ENCODE data around the gene CHML. TPM values are rescaled to one million over a fixed set of nuclear protein-coding genes. Genes with fewer than 3 reads are reported as not detected.

The CHML gene
- total RNA-seq, 6 experiments from 2014 or later = 2.3 to 6.0 (median 3.9) TPM

DNA sequence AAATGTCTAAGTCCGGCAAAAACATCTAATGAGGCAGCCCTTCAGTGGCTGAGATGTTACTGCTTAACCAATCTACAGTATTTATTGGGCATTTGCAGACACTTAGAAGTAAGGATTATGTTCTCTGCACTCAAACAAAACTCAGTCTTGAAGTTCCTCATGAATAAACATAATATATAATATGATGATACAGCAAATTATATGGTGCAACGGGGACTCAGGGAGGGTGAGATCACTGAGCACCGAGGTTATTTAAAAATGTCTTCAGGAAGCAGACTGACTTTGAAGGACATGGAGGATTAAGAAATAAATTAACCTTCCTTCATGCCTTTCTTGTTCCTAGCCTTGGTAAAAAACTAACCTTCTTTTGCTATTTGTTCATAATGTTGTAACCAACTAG is 39.8 kb upstream of the CHML start:
- no peaks in the 10 kb centered on the region for H3K27me3 ChIP-seq
- H3K36me3 ChIP-seq = no peaks in the 10 kb centered on the region
- no peak overlapping the region for H3K27ac ChIP-seq
- no peak for ATAC-seq
- no peak for DNase-seq
- H3K4me1 ChIP-seq = peaks cover 0 to 20% (median 0%) of the 10 kb centered on the region in 4 donors
- H3K4me3 ChIP-seq = no peak overlapping the region
- no peaks in the 10 kb centered on the region for H3K9me3 ChIP-seq
- intact Hi-C loops (cut with DNase I) = no loop called here
- WGBS (ENCODE audit: insufficient coverage, low coverage, low lambda C conversion rate, missing lambda C conversion rate) = 60% methylated on average over 3 of the region's 3 CpGs
- TF ChIP-seq POLR2A (IDR thresholded peaks at IDR 0.05) = no peak
- TF ChIP-seq, protein P1, sequence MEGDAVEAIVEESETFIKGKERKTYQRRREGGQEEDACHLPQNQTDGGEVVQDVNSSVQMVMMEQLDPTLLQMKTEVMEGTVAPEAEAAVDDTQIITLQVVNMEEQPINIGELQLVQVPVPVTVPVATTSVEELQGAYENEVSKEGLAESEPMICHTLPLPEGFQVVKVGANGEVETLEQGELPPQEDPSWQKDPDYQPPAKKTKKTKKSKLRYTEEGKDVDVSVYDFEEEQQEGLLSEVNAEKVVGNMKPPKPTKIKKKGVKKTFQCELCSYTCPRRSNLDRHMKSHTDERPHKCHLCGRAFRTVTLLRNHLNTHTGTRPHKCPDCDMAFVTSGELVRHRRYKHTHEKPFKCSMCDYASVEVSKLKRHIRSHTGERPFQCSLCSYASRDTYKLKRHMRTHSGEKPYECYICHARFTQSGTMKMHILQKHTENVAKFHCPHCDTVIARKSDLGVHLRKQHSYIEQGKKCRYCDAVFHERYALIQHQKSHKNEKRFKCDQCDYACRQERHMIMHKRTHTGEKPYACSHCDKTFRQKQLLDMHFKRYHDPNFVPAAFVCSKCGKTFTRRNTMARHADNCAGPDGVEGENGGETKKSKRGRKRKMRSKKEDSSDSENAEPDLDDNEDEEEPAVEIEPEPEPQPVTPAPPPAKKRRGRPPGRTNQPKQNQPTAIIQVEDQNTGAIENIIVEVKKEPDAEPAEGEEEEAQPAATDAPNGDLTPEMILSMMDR (IDR thresholded peaks at IDR 0.05) = no peak

DNA sequence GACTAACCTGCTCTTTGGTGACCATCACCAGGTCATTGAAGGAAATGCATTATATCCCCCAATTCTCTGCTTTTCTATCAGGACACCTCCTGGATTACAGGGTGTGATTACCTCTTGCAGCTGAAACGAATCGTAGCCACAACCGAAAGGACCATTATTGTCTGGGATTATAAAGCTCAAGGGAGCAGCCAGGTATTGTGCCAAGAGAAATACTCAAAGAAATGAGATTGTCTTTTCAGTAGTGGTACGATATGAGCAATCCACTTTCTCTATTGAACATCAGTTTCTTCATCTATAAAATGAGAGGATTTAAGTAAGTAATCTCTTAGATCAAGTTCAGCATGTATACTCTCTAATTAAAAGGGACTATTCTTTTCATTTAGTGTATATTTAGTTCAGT is 39.2 kb upstream of the CHML start:
- no peak for DNase-seq
- no peak overlapping the region for H3K27ac ChIP-seq
- intact Hi-C loops (cut with DNase I) = no loop called here
- TF ChIP-seq, protein P1 (IDR thresholded peaks at IDR 0.05) = no peak
- no peaks in the 10 kb centered on the region for H3K36me3 ChIP-seq
- H3K27me3 ChIP-seq = no peaks in the 10 kb centered on the region
- H3K4me3 ChIP-seq = no peak overlapping the region
- H3K4me1 ChIP-seq = peaks cover 0 to 20% (median 0%) of the 10 kb centered on the region in 4 donors
- no peaks in the 10 kb centered on the region for H3K9me3 ChIP-seq
- WGBS (ENCODE audit: insufficient coverage, low coverage, low lambda C conversion rate, missing lambda C conversion rate) = 64% methylated on average over 4 of the region's 4 CpGs
- ATAC-seq = no peak

DNA sequence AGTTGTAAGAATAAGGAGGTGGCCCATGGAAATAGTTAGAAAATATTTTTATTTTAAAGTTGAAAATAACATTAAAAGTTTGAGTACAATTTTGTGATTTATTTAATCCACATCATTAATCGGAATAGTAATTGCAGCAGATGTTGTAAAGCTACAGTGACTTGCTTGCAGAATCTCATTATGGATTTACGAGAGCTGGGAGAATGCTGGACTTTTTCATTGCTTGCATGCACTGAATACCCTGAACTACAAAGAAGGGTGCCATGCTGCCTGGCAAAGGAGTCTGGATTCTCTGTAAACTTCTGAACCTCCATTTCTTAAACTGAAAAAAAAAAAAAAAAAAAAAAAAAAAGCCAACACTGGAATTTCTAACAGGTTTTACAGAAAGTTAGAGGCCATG is 38.4 kb upstream of the CHML start:
- 85% methylated on average over 2 of the region's 2 CpGs for WGBS (ENCODE audit: insufficient coverage, low coverage, low lambda C conversion rate, missing lambda C conversion rate)
- no peak for ATAC-seq
- Histone ChIP-seq H3K9me3 (no peaks in the 10 kb centered on the region), H3K36me3 (no peaks in the 10 kb centered on the region), H3K27ac (no peak overlapping the region), H3K27me3 (no peaks in the 10 kb centered on the region), H3K4me1 (peaks cover 0 to 12% (median 0%) of the 10 kb centered on the region in 4 donors), H3K4me3 (no peak overlapping the region)
- TF ChIP-seq, protein P1 (IDR thresholded peaks at IDR 0.05) = no peak
- no peak for TF ChIP-seq POLR2A (IDR thresholded peaks at IDR 0.05)
- intact Hi-C loops (cut with DNase I) = no loop called here
- DNase-seq = no peak

DNA sequence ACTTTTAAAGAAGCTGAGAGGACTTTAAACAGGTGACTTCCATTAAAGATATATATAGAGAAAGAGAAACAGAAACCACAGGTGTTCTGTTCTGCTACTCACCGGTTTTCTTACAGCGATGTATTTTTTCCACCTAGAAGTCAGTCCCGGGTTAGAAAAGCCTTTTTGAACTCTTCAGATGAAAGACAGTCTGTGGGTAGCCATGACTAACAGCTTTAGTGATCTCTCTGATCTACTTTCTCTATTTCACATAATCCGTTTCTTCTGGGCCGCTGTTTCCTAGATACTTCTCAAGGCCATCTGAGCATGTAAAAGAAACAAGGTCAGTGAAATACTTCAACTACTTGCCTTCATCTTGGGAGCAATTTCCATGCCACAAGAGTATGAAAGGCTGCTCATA is 37.0 kb upstream of the CHML start:
- Histone ChIP-seq H3K36me3 (no peaks in the 10 kb centered on the region), H3K4me1 (no peaks in the 10 kb centered on the region), H3K9me3 (no peaks in the 10 kb centered on the region), H3K27ac (no peak overlapping the region), H3K4me3 (no peak overlapping the region), H3K27me3 (no peaks in the 10 kb centered on the region)
- no peak for DNase-seq
- ATAC-seq = no peak
- TF ChIP-seq, protein P1 (IDR thresholded peaks at IDR 0.05) = no peak
- TF ChIP-seq POLR2A (IDR thresholded peaks at IDR 0.05) = no peak
- intact Hi-C loops (cut with DNase I) = no loop called here
- 80% methylated on average over 5 of the region's 5 CpGs for WGBS (ENCODE audit: insufficient coverage, low coverage, low lambda C conversion rate, missing lambda C conversion rate)

DNA sequence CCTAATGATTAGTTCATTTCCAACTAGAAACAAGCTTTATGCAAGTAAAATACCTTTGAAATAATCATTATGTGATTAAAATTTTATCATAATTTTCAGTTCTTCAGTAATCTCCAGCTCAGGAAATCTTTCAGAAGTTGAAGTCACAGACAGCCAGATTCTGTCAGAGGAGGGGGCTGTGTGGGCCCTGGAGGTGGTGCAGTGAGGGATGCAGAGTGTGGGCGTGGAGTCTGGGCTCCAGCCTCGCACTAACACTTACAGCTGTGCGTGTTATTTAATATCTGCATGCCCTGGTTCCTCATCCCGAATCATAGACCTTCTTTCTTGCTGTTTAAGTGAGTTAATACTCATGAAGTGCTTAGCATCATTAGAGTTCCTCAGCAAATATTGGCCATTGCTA is 35.8 kb upstream of the CHML start:
- no peak for TF ChIP-seq POLR2A (IDR thresholded peaks at IDR 0.05)
- TF ChIP-seq, protein P1 (IDR thresholded peaks at IDR 0.05) = no peak
- ATAC-seq = no peak
- H3K4me1 ChIP-seq = no peaks in the 10 kb centered on the region
- H3K9me3 ChIP-seq = no peaks in the 10 kb centered on the region
- H3K36me3 ChIP-seq = no peaks in the 10 kb centered on the region
- intact Hi-C loops (cut with DNase I) = no loop called here
- H3K4me3 ChIP-seq = no peak overlapping the region
- DNase-seq = no peak
- H3K27ac ChIP-seq = no peak overlapping the region
- H3K27me3 ChIP-seq = no peaks in the 10 kb centered on the region
- WGBS (ENCODE audit: insufficient coverage, low coverage, low lambda C conversion rate, missing lambda C conversion rate) = 70% methylated on average over 4 of the region's 4 CpGs

All from right lobe of liver (tissue), 6 donors.